Stimulated activated CD4-positive, alpha-beta T cell treated with anti-CD3 and anti-CD28 coated beads, TNF-alpha, amount 100 ng/mL, for 1 hour (primary cell): Measurements from ENCODE around the gene ZSCAN2.
A peak's percentile ranks its signal among the peaks of the same experiment; 100 is the strongest.

Experiments used
- DNase-seq, 3 donors: peaks; one replicate each; pipeline ENCODE4 v3.0.0-alpha.2; 2020; ENCODE audit warnings: low read depth in 3 of 3, low spot score in 1 of 3

ZSCAN2 gene

GRCh38 chr15:84598250-84598649 lies 2.6 kb upstream of the ZSCAN2 start:
- DNase-seq: peak in 1 of 3 donors; percentile 18

- no peak for DNase-seq
Measured at GRCh38 chr15:84598993-84599392, 1.8 kb upstream of the ZSCAN2 start.

- DNase-seq: no peak
Measured at GRCh38 chr15:84599906-84600305, 903 bp upstream of the ZSCAN2 start.

GRCh38 chr15:84600331-84600686 lies 500 bp upstream of the ZSCAN2 start:
- peak in 2 of 3 donors; percentile 11 to 27 for DNase-seq

- no peak for DNase-seq
Measured at GRCh38 chr15:84601555-84601838, 688 bp downstream of the ZSCAN2 start.

GRCh38 chr15:84603630-84604379 lies 3.0 kb downstream of the ZSCAN2 start:
- no peak for DNase-seq

GRCh38 chr15:84604826-84605553 lies 4.2 kb downstream of the ZSCAN2 start:
- DNase-seq: peak in 1 of 3 donors; percentile 26

GRCh38 chr15:84605554-84605882 lies 4.7 kb downstream of the ZSCAN2 start:
- no peak for DNase-seq

- DNase-seq: no peak
Measured at GRCh38 chr15:84606653-84607120, 5.9 kb downstream of the ZSCAN2 start.

- DNase-seq: no peak
Measured at GRCh38 chr15:84608707-84609284, 8.0 kb downstream of the ZSCAN2 start.

GRCh38 chr15:84609818-84610525 lies 9.2 kb downstream of the ZSCAN2 start:
- no peak for DNase-seq

- no peak for DNase-seq
Measured at GRCh38 chr15:84611631-84612030, 10.8 kb downstream of the ZSCAN2 start.

- no peak for DNase-seq
Measured at GRCh38 chr15:84616235-84616634, 15.4 kb downstream of the ZSCAN2 start.

- DNase-seq: no peak
Measured at GRCh38 chr15:84620626-84621025, 19.8 kb downstream of the ZSCAN2 start.

GRCh38 chr15:84621358-84621979 lies 20.7 kb downstream of the ZSCAN2 start:
- no peak for DNase-seq

- DNase-seq: no peak
Measured at GRCh38 chr15:84624359-84624758, 23.6 kb downstream of the ZSCAN2 start.

GRCh38 chr15:84625123-84625522 lies 24.3 kb downstream of the ZSCAN2 start:
- DNase-seq: no peak

GRCh38 chr15:84629033-84629432 lies 28.2 kb downstream of the ZSCAN2 start:
- no peak for DNase-seq

GRCh38 chr15:84631706-84632272 lies 31.0 kb downstream of the ZSCAN2 start:
- DNase-seq: no peak

GRCh38 chr15:84633311-84634227 lies 32.8 kb downstream of the ZSCAN2 start:
- peak; percentile 8 to 45 (median 31) for DNase-seq
